RWPE2 (cell line): ENCODE measurements around the gene WNT4.

Experiments
- ATAC-seq: fragments of 200-7000 bp; cut with Tn5 transposase; 3 replicates; pipeline ENCODE4 v1.9.1; 2021; ENCODE audit warnings: low read depth
- DNase-seq: peaks from one replicate; pipeline ENCODE4 v3.0.0-alpha.2; 2020; ENCODE audit warnings: low spot score
- H3K27ac ChIP-seq: fragments of 450-650 bp; 2 replicates; pipeline ENCODE4 v1.5.1; 2017; ENCODE audit warnings: mild to moderate bottlenecking; ENCODE audit not compliant: poor library complexity, severe bottlenecking
- H3K27me3 ChIP-seq: fragments of 250-450 bp; sonication (Bioruptor Pico); 2 replicates; pipeline ENCODE4 v1.5.1; 2021; ENCODE audit warnings: mild to moderate bottlenecking, moderate library complexity; ENCODE audit not compliant: insufficient read depth, poor library complexity, severe bottlenecking
- H3K36me3 ChIP-seq: fragments of 250-450 bp; sonication (Bioruptor Pico); 2 replicates; pipeline ENCODE4 v1.5.1; 2020; ENCODE audit warnings: low read depth, mild to moderate bottlenecking, moderate library complexity
- H3K4me1 ChIP-seq: fragments of 250-450 bp; sonication (Bioruptor Pico); 2 replicates; pipeline ENCODE4 v1.5.1; 2021; ENCODE audit warnings: mild to moderate bottlenecking, moderate library complexity; ENCODE audit not compliant: insufficient read depth, poor library complexity, severe bottlenecking
- H3K4me3 ChIP-seq: fragments of 250-450 bp; sonication (Bioruptor Pico); 2 replicates; pipeline ENCODE4 v1.5.1; 2021; ENCODE audit warnings: mild to moderate bottlenecking, moderate library complexity; ENCODE audit not compliant: severe bottlenecking
- H3K9me3 ChIP-seq: fragments of 250-450 bp; sonication (Bioruptor Pico); 2 replicates; pipeline ENCODE4 v1.5.1; 2021; ENCODE audit warnings: mild to moderate bottlenecking, moderate library complexity; ENCODE audit not compliant: severe bottlenecking
- CTCF ChIP-seq: fragments of 450-650 bp; IDR thresholded peaks from one replicate; pipeline ENCODE4 v1.5.1; 2017; ENCODE audit warnings: mild to moderate bottlenecking, moderate library complexity; ENCODE audit not compliant: poor library complexity, severe bottlenecking

The WNT4 gene

GRCh38 chr1:22188436-22188835 is 45.5 kb upstream of the WNT4 start:
- H3K9me3 ChIP-seq, result no peaks in the 10 kb centered on the region
- H3K27me3 ChIP-seq, result no peaks in the 10 kb centered on the region
- H3K4me1 ChIP-seq, result no peaks in the 10 kb centered on the region
- ATAC-seq (no peak), DNase-seq (no peak)
- TF ChIP-seq CTCF, result no peak
- no peak overlapping the region for H3K27ac ChIP-seq
- H3K36me3 ChIP-seq, result no peaks in the 10 kb centered on the region
- H3K4me3 ChIP-seq, result no peak overlapping the region

- Histone ChIP-seq H3K27me3 (peaks cover 6% of the 10 kb centered on the region), H3K4me1 (no peaks in the 10 kb centered on the region), H3K36me3 (no peaks in the 10 kb centered on the region), H3K27ac (no peak overlapping the region), H3K9me3 (no peaks in the 10 kb centered on the region), H3K4me3 (no peak overlapping the region)
- TF ChIP-seq CTCF, result no peak
- ATAC-seq (no peak), DNase-seq (no peak)
Observed at GRCh38 chr1:22186311-22186710, 43.4 kb upstream of the WNT4 start.

- Histone ChIP-seq H3K9me3 (no peaks in the 10 kb centered on the region), H3K27ac (no peak overlapping the region), H3K4me3 (no peak overlapping the region), H3K4me1 (no peaks in the 10 kb centered on the region), H3K36me3 (no peaks in the 10 kb centered on the region), H3K27me3 (peaks cover 6% of the 10 kb centered on the region)
- DNase-seq, result no peak
- TF ChIP-seq CTCF, result no peak
- ATAC-seq, result no peak
Observed at GRCh38 chr1:22184892-22185612, 42.2 kb upstream of the WNT4 start.

GRCh38 chr1:22184454-22184853 is 41.6 kb upstream of the WNT4 start:
- no peaks in the 10 kb centered on the region for H3K4me1 ChIP-seq
- no peak for DNase-seq
- H3K9me3 ChIP-seq, result no peaks in the 10 kb centered on the region
- TF ChIP-seq CTCF, result no peak
- no peak overlapping the region for H3K27ac ChIP-seq
- peaks cover 6% of the 10 kb centered on the region for H3K27me3 ChIP-seq
- no peak for ATAC-seq
- H3K4me3 ChIP-seq, result no peak overlapping the region
- H3K36me3 ChIP-seq, result no peaks in the 10 kb centered on the region

- ATAC-seq (no peak), DNase-seq (no peak)
- no peak overlapping the region for H3K4me3 ChIP-seq
- peaks cover 6% of the 10 kb centered on the region for H3K27me3 ChIP-seq
- H3K27ac ChIP-seq, result no peak overlapping the region
- H3K9me3 ChIP-seq, result no peaks in the 10 kb centered on the region
- no peak for TF ChIP-seq CTCF
- H3K36me3 ChIP-seq, result no peaks in the 10 kb centered on the region
- H3K4me1 ChIP-seq, result no peaks in the 10 kb centered on the region
Observed at GRCh38 chr1:22182715-22183114, 39.8 kb upstream of the WNT4 start.
